K562 (cell line): ENCODE measurements around the gene GJA4. TPM values are rescaled to one million over a fixed set of nuclear protein-coding genes. Genes with fewer than 3 reads are reported as not detected.

Experiments
- ATAC-seq: fragments of 200-7000 bp; cut with Tn5 transposase; 3 replicates; pipeline ENCODE4 v1.9.1; 2020; ENCODE audit warnings: moderate library complexity
- BruUV-seq: library from RNA; stranded (reverse); fragments of 400-500 nt; replicated peaks from 2 replicates; lab custom pipeline; 2021; lab: Mats Ljungman, UMichigan
- CTCF ChIA-PET: fragments of 300-600 bp; formaldehyde crosslinking; extraction: SDS; loops from one replicate; lab custom pipeline; 2021; ENCODE audit warnings: low intra/inter-chr PET ratio; lab: Yijun Ruan, JAX
- POLR2A ChIA-PET: fragments of 300-600, 350-650 bp; sonication (Branson Sonifier 250); formaldehyde crosslinking; extraction: SDS; loops from one replicate; lab custom pipeline; 2021; ENCODE audit warnings: antibody characterized with exemption, inconsistent platforms; lab: Yijun Ruan, JAX
- DNase-seq, 4 experiments: peaks; one replicate each; pipeline versions ENCODE4 v3.0.0 to v3.0.0-alpha.2; 2011 to 2018; ENCODE audit warnings: low spot score in 3 of 4, mixed read lengths in 3 of 4; ENCODE audit errors: extremely low read depth in 1 of 4
- FAIRE-seq: peaks from 2 replicates; lab custom pipeline; 2011; peaks lifted over from hg19 to GRCh38; lab: Jason Lieb, UNC
- H2AFZ ChIP-seq: 2 replicates; pipeline ENCODE4 v1.6.0; 2011; ENCODE audit warnings: low read depth, low read length, control low read depth, inconsistent platforms
- H3K27ac ChIP-seq: fragments of 200-600 bp; 3 replicates; pipeline ENCODE4 v1.8.0; 2011; ENCODE audit warnings: low read depth, mild to moderate bottlenecking, control low read depth, inconsistent platforms, low read length, moderate library complexity, mixed read lengths; ENCODE audit errors: extremely low read depth
- H3K27me3 ChIP-seq, 2 experiments: fragments of 300-600 bp in 1 of 2; 2 replicates in 1 of 2; 3 replicates in 1 of 2; pipeline versions ENCODE4 v1.6.0 to v1.8.0; 2011; ENCODE audit warnings: inconsistent platforms in 2 of 2, low read length in 2 of 2, mild to moderate bottlenecking in 1 of 2, mixed read lengths in 1 of 2, moderate library complexity in 1 of 2; ENCODE audit not compliant: control insufficient read depth in 2 of 2, insufficient read depth in 2 of 2
- H3K36me3 ChIP-seq: fragments of 300-600 bp; 3 replicates; pipeline ENCODE4 v1.8.0; 2011; ENCODE audit warnings: mild to moderate bottlenecking, low read length, inconsistent platforms; ENCODE audit not compliant: control insufficient read depth, insufficient read depth
- H3K4me1 ChIP-seq, 2 experiments: fragments of 200-600 bp in 1 of 2; replicated peaks in 1 of 2; 2 replicates in 1 of 2; 3 replicates in 1 of 2; pipeline versions ENCODE4 v1.5.1 to v1.8.0; 2011; ENCODE audit warnings: inconsistent platforms in 2 of 2, low read length in 2 of 2, mild to moderate bottlenecking in 1 of 2, mixed read lengths in 1 of 2, moderate library complexity in 1 of 2; ENCODE audit not compliant: control insufficient read depth in 2 of 2, insufficient read depth in 2 of 2
- H3K4me2 ChIP-seq: 2 replicates; pipeline ENCODE4 v1.6.1; 2011; ENCODE audit warnings: low read length, control low read depth, inconsistent platforms, mixed read lengths; ENCODE audit not compliant: insufficient read depth
- H3K4me3 ChIP-seq: fragments of 200-600 bp; sonication (generic), shearing (Covaris generic); 2 replicates; pipeline ENCODE4 v1.5.1; 2016; ENCODE audit warnings: control low read depth, inconsistent platforms
- H3K79me2 ChIP-seq: fragments of 200-600 bp; 3 replicates; pipeline ENCODE4 v1.8.0; 2011; ENCODE audit warnings: low read length, inconsistent platforms; ENCODE audit not compliant: control insufficient read depth, insufficient read depth
- H3K9ac ChIP-seq, 2 experiments: 2 replicates each; pipeline versions ENCODE4 v1.6.0 to v1.6.1; 2011; ENCODE audit warnings: low read depth in 2 of 2, low read length in 2 of 2, control low read depth in 1 of 2, inconsistent platforms in 1 of 2, mild to moderate bottlenecking in 1 of 2, mixed read lengths in 1 of 2; ENCODE audit not compliant: insufficient read depth in 1 of 2
- H3K9me1 ChIP-seq: one replicate; pipeline ENCODE4 v1.6.0; 2011; ENCODE audit warnings: inconsistent platforms, mild to moderate bottlenecking, low read length, moderate library complexity; ENCODE audit not compliant: control insufficient read depth, insufficient read depth
- H3K9me3 ChIP-seq: replicated peaks from 2 replicates; pipeline ENCODE4 v1.5.1; 2011; ENCODE audit warnings: low read depth, low read length, inconsistent platforms; ENCODE audit not compliant: control insufficient read depth, insufficient read depth
- H4K20me1 ChIP-seq: replicated peaks from 2 replicates; pipeline ENCODE4 v1.6.1; 2011; ENCODE audit warnings: low read length, inconsistent platforms, mixed read lengths; ENCODE audit not compliant: control insufficient read depth, insufficient read depth
- PKNOX1 ChIP-seq: fragments of 450-650 bp; IDR thresholded peaks from 2 replicates; pipeline ENCODE4 v1.6.1; 2016
- WGBS: fragments of 100-300 bp; shearing (Covaris generic); methylation state at CpG from one replicate; pipeline ENCODE4 v1.1.6; 2016; ENCODE audit warnings: low coverage, mixed read lengths; ENCODE audit not compliant: insufficient coverage; ENCODE audit errors: missing lambda C conversion rate; 5-methylcytosine and 5-hydroxymethylcytosine counted together
- in situ Hi-C: fragments of 300-500 bp; cut with MboI; formaldehyde crosslinking; loops from 4 replicates; pipeline ENCODE4 v1.15.0; 2018; ENCODE audit warnings: inconsistent platforms, mixed read lengths
- intact Hi-C: fragments of 100-400 bp; cut with micrococcal nuclease; formaldehyde crosslinking; loops from 2 replicates; pipeline ENCODE4 v1.14.2; 2022
- polyA plus RNA-seq, 8 experiments: library from polyadenylated mRNA; depleted of rRNA in 4 of 8; stranded (reverse) in 5 of 8; unstranded in 3 of 8; fragments of >200 nt; fragmentation: Nextera tagmentation in 2 of 8; fragmentation: Illumina TruSeq in 1 of 8; extraction: Ambion mirVana in 2 of 8; extraction: Trizol in 1 of 8; gene quantifications; 2 replicates each; pipeline versions ENCODE4 v1.2.1 to v1.2.3, GENCODE V29; 2011 to 2014; ENCODE audit warnings: inconsistent platforms in 1 of 8, missing spikeins in 1 of 8
- total RNA-seq, 7 experiments: library from RNA; depleted of rRNA in 6 of 7; stranded (reverse); fragments of >200 nt in 6 of 7; fragmentation: Illumina TruSeq in 2 of 7; extraction: Trizol in 2 of 7; gene quantifications; 2 replicates each; pipeline versions ENCODE4 v1.2.1 to v1.2.3, GENCODE V29; 2011 to 2021; ENCODE audit warnings: low replicate concordance in 1 of 7
- TF ChIP-seq, protein P1 (sequence below): fragments of 450-650 bp; formaldehyde crosslinking; IDR thresholded peaks from 2 replicates; pipeline ENCODE4 v1.4.0; 2020; ENCODE audit warnings: mild to moderate bottlenecking, mixed read lengths

GJA4 gene
- total and polyA plus RNA-seq, 9 of the 15 experiments (the other 6 are each of a cell fraction or from before 2014, with no cell fraction given) = 0.16 to 0.24 TPM; not detected in 7

DNA sequence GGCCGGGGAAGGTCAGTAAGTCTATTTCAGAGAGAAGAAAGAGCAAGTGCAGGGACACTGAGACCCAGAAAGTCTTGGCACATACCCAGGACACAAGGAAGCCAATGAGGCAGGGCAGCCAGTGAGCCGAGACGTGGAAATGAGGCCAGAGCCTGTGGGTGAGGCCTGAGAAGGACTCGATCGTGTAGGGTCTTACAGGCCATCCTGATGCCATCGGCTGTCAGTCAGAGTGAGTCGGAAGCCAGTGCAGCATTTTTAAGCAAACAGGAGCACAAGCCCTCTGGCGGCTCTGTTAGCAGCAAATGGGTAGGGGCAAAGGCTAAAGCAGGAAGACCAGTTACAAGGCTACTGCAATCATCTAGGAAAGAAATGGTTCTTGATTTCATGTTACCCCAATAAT lies 17.8 kb upstream of the GJA4 start:
- BruUV-seq = no TSS peak
- Histone ChIP-seq H3K9me3 (no peaks in the 10 kb centered on the region), H3K36me3 (no peaks in the 10 kb centered on the region), H3K79me2 (no peaks in the 10 kb centered on the region), H3K27me3 (peaks cover 41 to 47% of the 10 kb centered on the region in 2 experiments), H3K4me2 (no peak overlapping the region), H3K9me1 (no peaks in the 10 kb centered on the region), H3K4me3 (no peak overlapping the region)
- 4% methylated on average over 8 of the region's 8 CpGs for WGBS
- intact Hi-C loops = no loop called here
- DNase-seq (no peak), ATAC-seq (peak; percentile 59; the same call in 2 of the 3 replicates)
- in situ Hi-C loops = no loop called here
- CTCF ChIA-PET = no interaction called here
- TF ChIP-seq PKNOX1 = peak; percentile 59
- TF ChIP-seq, protein P1, sequence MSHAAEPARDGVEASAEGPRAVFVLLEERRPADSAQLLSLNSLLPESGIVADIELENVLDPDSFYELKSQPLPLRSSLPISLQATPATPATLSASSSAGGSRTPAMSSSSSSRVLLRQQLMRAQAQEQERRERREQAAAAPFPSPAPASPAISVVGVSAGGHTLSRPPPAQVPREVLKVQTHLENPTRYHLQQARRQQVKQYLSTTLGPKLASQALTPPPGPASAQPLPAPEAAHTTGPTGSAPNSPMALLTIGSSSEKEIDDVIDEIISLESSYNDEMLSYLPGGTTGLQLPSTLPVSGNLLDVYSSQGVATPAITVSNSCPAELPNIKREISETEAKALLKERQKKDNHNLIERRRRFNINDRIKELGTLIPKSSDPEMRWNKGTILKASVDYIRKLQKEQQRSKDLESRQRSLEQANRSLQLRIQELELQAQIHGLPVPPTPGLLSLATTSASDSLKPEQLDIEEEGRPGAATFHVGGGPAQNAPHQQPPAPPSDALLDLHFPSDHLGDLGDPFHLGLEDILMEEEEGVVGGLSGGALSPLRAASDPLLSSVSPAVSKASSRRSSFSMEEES = no peak
- TF ChIP-seq, all 486 proteins: peak for 1
- H3K27ac ChIP-seq = no peak overlapping the region
- 0 out of 2 replicates have a peak, but pooled peaks cover 3% of the 10 kb centered on the region for H4K20me1 ChIP-seq
- peak; percentile 55 for FAIRE-seq
- no peak overlapping the region for H2AFZ ChIP-seq
- POLR2A ChIA-PET = interaction anchor here (0.7 kb wide), 1 partner anchor 10 kb away, joined by 3 read pairs; no protein-coding TSS in a partner anchor
- no peak overlapping the region for H3K9ac ChIP-seq
- no peaks in the 10 kb centered on the region for H3K4me1 ChIP-seq
